Neutrophil (primary cell): ENCODE data around the gene ZNF518A.

Source experiments
- H3K27ac ChIP-seq: fragments of 200-600 bp; sonication (generic); 2 replicates; pipeline ENCODE4 v1.5.1; 2016; ENCODE audit warnings: mild to moderate bottlenecking, moderate library complexity
- H3K27me3 ChIP-seq: fragments of 200-600 bp; sonication (generic); 2 replicates; pipeline ENCODE4 v1.6.0; 2016; ENCODE audit warnings: mild to moderate bottlenecking
- H3K36me3 ChIP-seq: fragments of 200-600 bp; sonication (generic); 2 replicates; pipeline ENCODE4 v1.5.1; 2017
- H3K4me1 ChIP-seq, 2 experiments: fragments of 200-600 bp in 1 of 2; sonication (generic) in 1 of 2; 1 replicate in 1 of 2; 2 replicates in 1 of 2; pipeline versions ENCODE4 v1.5.1 to v1.6.1; 2013 to 2016; ENCODE audit warnings: low read depth in 1 of 2, low read length in 1 of 2, mild to moderate bottlenecking in 1 of 2, moderate library complexity in 1 of 2; ENCODE audit not compliant: control insufficient read depth in 1 of 2, insufficient read depth in 1 of 2
- H3K4me3 ChIP-seq, 2 experiments: fragments of 200-600 bp in 1 of 2; sonication (generic) in 1 of 2; 1 replicate in 1 of 2; 2 replicates in 1 of 2; pipeline ENCODE4 v1.5.1; 2013 to 2016; ENCODE audit warnings: low read depth in 1 of 2, low read length in 1 of 2, mild to moderate bottlenecking in 1 of 2, moderate library complexity in 1 of 2
- H3K9me3 ChIP-seq: fragments of 200-600 bp; sonication (generic); 2 replicates; pipeline ENCODE4 v1.5.1; 2016
- CTCF ChIP-seq: fragments of 200-600 bp; sonication (generic); IDR thresholded peaks from 2 replicates; pipeline ENCODE4 v1.5.1; 2016; ENCODE audit warnings: antibody characterized with exemption

ZNF518A gene

GRCh38 chr10:96201525-96201924 lies 71.4 kb downstream of the ZNF518A start:
- no peaks in the 10 kb centered on the region for H3K4me1 ChIP-seq
- H3K36me3 ChIP-seq = no peaks in the 10 kb centered on the region
- no peak for TF ChIP-seq CTCF
- H3K27ac ChIP-seq = no peak overlapping the region
- no peaks in the 10 kb centered on the region for H3K9me3 ChIP-seq
- H3K27me3 ChIP-seq = no peaks in the 10 kb centered on the region
- no peak overlapping the region for H3K4me3 ChIP-seq

GRCh38 chr10:96205580-96205979 lies 75.5 kb downstream of the ZNF518A start:
- Histone ChIP-seq H3K4me1 (no peaks in the 10 kb centered on the region), H3K4me3 (no peak overlapping the region), H3K27me3 (no peaks in the 10 kb centered on the region), H3K27ac (no peak overlapping the region), H3K9me3 (no peaks in the 10 kb centered on the region), H3K36me3 (no peaks in the 10 kb centered on the region)
- TF ChIP-seq CTCF = no peak

GRCh38 chr10:96208271-96208670 lies 78.2 kb downstream of the ZNF518A start:
- Histone ChIP-seq H3K36me3 (no peaks in the 10 kb centered on the region), H3K4me1 (no peaks in the 10 kb centered on the region), H3K9me3 (no peaks in the 10 kb centered on the region), H3K4me3 (no peak overlapping the region), H3K27me3 (no peaks in the 10 kb centered on the region), H3K27ac (no peak overlapping the region)
- no peak for TF ChIP-seq CTCF

- no peaks in the 10 kb centered on the region for H3K27me3 ChIP-seq
- no peaks in the 10 kb centered on the region for H3K9me3 ChIP-seq
- H3K27ac ChIP-seq = no peak overlapping the region
- H3K4me3 ChIP-seq = no peak overlapping the region
- no peak for TF ChIP-seq CTCF
- H3K36me3 ChIP-seq = no peaks in the 10 kb centered on the region
- no peaks in the 10 kb centered on the region for H3K4me1 ChIP-seq
Observed at GRCh38 chr10:96208946-96209345, 78.8 kb downstream of the ZNF518A start.

- Histone ChIP-seq H3K36me3 (no peaks in the 10 kb centered on the region), H3K27ac (no peak overlapping the region), H3K27me3 (no peaks in the 10 kb centered on the region), H3K4me3 (no peak overlapping the region), H3K4me1 (no peaks in the 10 kb centered on the region), H3K9me3 (no peaks in the 10 kb centered on the region)
- no peak for TF ChIP-seq CTCF
Observed at GRCh38 chr10:96211764-96212163, 81.7 kb downstream of the ZNF518A start.

- no peak for TF ChIP-seq CTCF
Observed at GRCh38 chr10:96212911-96213310, 82.8 kb downstream of the ZNF518A start.

More at GRCh38 chr10:96212911-96213310, 82.8 kb downstream of the ZNF518A start:
- no peaks in the 10 kb centered on the region for H3K9me3 ChIP-seq
- H3K27me3 ChIP-seq = no peaks in the 10 kb centered on the region
- no peak overlapping the region for H3K27ac ChIP-seq
- no peaks in the 10 kb centered on the region for H3K36me3 ChIP-seq
- no peaks in the 10 kb centered on the region for H3K4me1 ChIP-seq
- H3K4me3 ChIP-seq = no peak overlapping the region
